NCI-H526 (cell line): ENCODE results near the gene CDH15.

Experiments used
- DNase-seq, 2 experiments: peaks; one replicate each; lab custom pipeline; 2025; lab: John Stamatoyannopoulos, UW

CDH15 gene

GRCh38 chr16:89140981-89141883 lies 30.3 kb upstream of the CDH15 start:
- no peak for DNase-seq

- no peak for DNase-seq
These were observed 29.7 kb upstream of the CDH15 start for GRCh38 chr16:89141884-89142267.

GRCh38 chr16:89142474-89143195 lies 28.9 kb upstream of the CDH15 start:
- no peak for DNase-seq

- DNase-seq = no peak
These were observed 28.3 kb upstream of the CDH15 start for GRCh38 chr16:89143201-89143741.

- DNase-seq = no peak
These were observed 27.5 kb upstream of the CDH15 start for GRCh38 chr16:89143911-89144675.

- DNase-seq = no peak
These were observed 26.9 kb upstream of the CDH15 start for GRCh38 chr16:89144681-89145080.

- DNase-seq = no peak
These were observed 26.0 kb upstream of the CDH15 start for GRCh38 chr16:89145406-89146161.

GRCh38 chr16:89146211-89147005 lies 25.1 kb upstream of the CDH15 start:
- DNase-seq = no peak

- DNase-seq = no peak
These were observed 24.3 kb upstream of the CDH15 start for GRCh38 chr16:89147085-89147817.

- no peak for DNase-seq
These were observed 22.2 kb upstream of the CDH15 start for GRCh38 chr16:89149386-89149785.

GRCh38 chr16:89150090-89150835 lies 21.3 kb upstream of the CDH15 start:
- no peak for DNase-seq

GRCh38 chr16:89150981-89151380 lies 20.6 kb upstream of the CDH15 start:
- no peak for DNase-seq

- no peak for DNase-seq
These were observed 18.5 kb upstream of the CDH15 start for GRCh38 chr16:89152831-89153700.

- no peak for DNase-seq
These were observed 17.7 kb upstream of the CDH15 start for GRCh38 chr16:89153848-89154271.

- no peak for DNase-seq
These were observed 17.0 kb upstream of the CDH15 start for GRCh38 chr16:89154390-89155183.

- DNase-seq = no peak
These were observed 16.3 kb upstream of the CDH15 start for GRCh38 chr16:89155184-89155679.
